Progenitor cell of endocrine pancreas (in vitro differentiated cells): Measurements from ENCODE around the gene NDRG2. TPM values are rescaled to one million over a fixed set of nuclear protein-coding genes. Genes with fewer than 3 reads are reported as not detected.

Experiments
- DNase-seq: peaks from one replicate; pipeline ENCODE4 v3.0.0; 2021; ENCODE audit warnings: low spot score; ENCODE audit not compliant: unreplicated experiment
- H3K27ac Mint-ChIP-seq: 2 replicates; pipeline ENCODE4 v1.8.0; 2021; ENCODE audit warnings: mild to moderate bottlenecking, moderate library complexity, mixed read lengths
- H3K27me3 Mint-ChIP-seq: 2 replicates; pipeline ENCODE4 v1.8.0; 2021; ENCODE audit warnings: mixed read lengths
- H3K36me3 Mint-ChIP-seq: 2 replicates; pipeline ENCODE4 v1.8.0; 2022; ENCODE audit warnings: mixed read lengths; ENCODE audit not compliant: insufficient read depth
- H3K4me1 Mint-ChIP-seq: 2 replicates; pipeline ENCODE4 v1.8.0; 2021; ENCODE audit warnings: low read depth, mixed read lengths
- H3K4me3 Mint-ChIP-seq: 2 replicates; pipeline ENCODE4 v1.8.0; 2021; ENCODE audit warnings: low read depth, mild to moderate bottlenecking, moderate library complexity, mixed read lengths
- H3K9me3 Mint-ChIP-seq: 2 replicates; pipeline ENCODE4 v1.8.0; 2021; ENCODE audit warnings: low read depth, mixed read lengths
- CTCF ChIP-seq: fragments of 200-600 bp; sonication (generic); IDR thresholded peaks from one replicate; pipeline ENCODE4 v1.5.0; 2021; ENCODE audit warnings: antibody characterized with exemption, mild to moderate bottlenecking; ENCODE audit not compliant: unreplicated experiment
- total RNA-seq: library from RNA; stranded (reverse); gene quantifications from 2 replicates; pipeline ENCODE4 v1.2.1, GENCODE V29; 2021

The NDRG2 gene
- total RNA-seq, 1 donor from 2014 or later = 61.5 TPM

- H3K36me3 Mint-ChIP-seq = peaks cover 2% of the 10 kb centered on the region
- H3K4me1 Mint-ChIP-seq = peaks cover 24% of the 10 kb centered on the region
- no peak for TF ChIP-seq CTCF
- no peaks in the 10 kb centered on the region for H3K9me3 Mint-ChIP-seq
- peak; percentile 38 for DNase-seq
- peak overlapping the region; percentile 94 for H3K27ac Mint-ChIP-seq
- H3K4me3 Mint-ChIP-seq = peak overlapping the region; percentile 86
- H3K27me3 Mint-ChIP-seq = peaks cover 9% of the 10 kb centered on the region
These were observed 761 bp upstream of the NDRG2 start for GRCh38 chr14:21025371-21026273.

GRCh38 chr14:21023817-21024584, 860 bp downstream of the NDRG2 start:
- DNase-seq = no peak
- peak overlapping the region; percentile 77 for H3K27ac Mint-ChIP-seq

GRCh38 chr14:21023174-21023573, 1.7 kb downstream of the NDRG2 start:
- H3K4me3 Mint-ChIP-seq = peak overlapping the region; percentile 9
- DNase-seq = no peak
- H3K27ac Mint-ChIP-seq = no peak overlapping the region
- H3K27me3 Mint-ChIP-seq = peaks cover 9% of the 10 kb centered on the region
- peaks cover 3% of the 10 kb centered on the region for H3K36me3 Mint-ChIP-seq
- peaks cover 24% of the 10 kb centered on the region for H3K4me1 Mint-ChIP-seq
- no peaks in the 10 kb centered on the region for H3K9me3 Mint-ChIP-seq
- TF ChIP-seq CTCF = no peak

More at GRCh38 chr14:21023817-21024584, 860 bp downstream of the NDRG2 start:
- H3K36me3 Mint-ChIP-seq = peaks cover 2% of the 10 kb centered on the region
- no peaks in the 10 kb centered on the region for H3K9me3 Mint-ChIP-seq
- peak overlapping the region; percentile 74 for H3K4me3 Mint-ChIP-seq
- TF ChIP-seq CTCF = no peak
- H3K4me1 Mint-ChIP-seq = peaks cover 24% of the 10 kb centered on the region
- H3K27me3 Mint-ChIP-seq = peaks cover 9% of the 10 kb centered on the region

GRCh38 chr14:21022686-21023085, 2.2 kb downstream of the NDRG2 start:
- Mint-ChIP-seq H3K27me3 (peaks cover 9% of the 10 kb centered on the region), H3K4me1 (peaks cover 24% of the 10 kb centered on the region), H3K9me3 (no peaks in the 10 kb centered on the region), H3K36me3 (peaks cover 3% of the 10 kb centered on the region), H3K27ac (no peak overlapping the region), H3K4me3 (peak overlapping the region; percentile 9)
- TF ChIP-seq CTCF = no peak
- DNase-seq = no peak

GRCh38 chr14:21020977-21021545, 3.8 kb downstream of the NDRG2 start:
- peaks cover 9% of the 10 kb centered on the region for H3K27me3 Mint-ChIP-seq
- DNase-seq = no peak
- no peak for TF ChIP-seq CTCF
- H3K4me1 Mint-ChIP-seq = peaks cover 16% of the 10 kb centered on the region
- H3K27ac Mint-ChIP-seq = no peak overlapping the region
- H3K36me3 Mint-ChIP-seq = peaks cover 7% of the 10 kb centered on the region
- H3K9me3 Mint-ChIP-seq = no peaks in the 10 kb centered on the region
- no peak overlapping the region for H3K4me3 Mint-ChIP-seq
